GM12872 (cell line): Measurements from ENCODE around the gene AGAP1.

Source experiments
- TF ChIP-seq, protein P1 (sequence below): IDR thresholded peaks from 3 replicates; pipeline ENCODE4 v1.5.1; 2011; ENCODE audit warnings: low read depth, mild to moderate bottlenecking, low read length, moderate library complexity; ENCODE audit not compliant: insufficient read depth

Gene AGAP1

DNA sequence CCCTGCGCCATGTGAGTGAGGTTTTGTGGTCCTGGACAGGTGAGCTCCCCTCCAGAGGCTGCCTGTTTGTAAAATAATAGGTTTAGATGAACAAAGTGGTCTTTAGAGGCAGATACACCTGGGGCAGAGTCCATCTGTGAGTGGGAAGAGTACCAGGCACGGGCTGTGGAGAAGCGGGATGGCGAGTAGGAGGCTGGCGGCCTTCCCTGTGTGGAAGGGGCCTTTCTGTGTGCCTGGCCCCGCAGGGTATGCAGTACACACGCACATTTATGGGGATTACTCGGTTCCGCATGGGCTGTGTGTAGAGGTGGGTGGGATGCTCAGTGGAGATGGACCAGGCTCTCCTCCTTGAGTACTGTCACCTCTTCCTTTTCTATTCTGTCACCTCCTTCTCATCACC is 64.1 kb downstream of the AGAP1 start:
- TF ChIP-seq, protein P1, sequence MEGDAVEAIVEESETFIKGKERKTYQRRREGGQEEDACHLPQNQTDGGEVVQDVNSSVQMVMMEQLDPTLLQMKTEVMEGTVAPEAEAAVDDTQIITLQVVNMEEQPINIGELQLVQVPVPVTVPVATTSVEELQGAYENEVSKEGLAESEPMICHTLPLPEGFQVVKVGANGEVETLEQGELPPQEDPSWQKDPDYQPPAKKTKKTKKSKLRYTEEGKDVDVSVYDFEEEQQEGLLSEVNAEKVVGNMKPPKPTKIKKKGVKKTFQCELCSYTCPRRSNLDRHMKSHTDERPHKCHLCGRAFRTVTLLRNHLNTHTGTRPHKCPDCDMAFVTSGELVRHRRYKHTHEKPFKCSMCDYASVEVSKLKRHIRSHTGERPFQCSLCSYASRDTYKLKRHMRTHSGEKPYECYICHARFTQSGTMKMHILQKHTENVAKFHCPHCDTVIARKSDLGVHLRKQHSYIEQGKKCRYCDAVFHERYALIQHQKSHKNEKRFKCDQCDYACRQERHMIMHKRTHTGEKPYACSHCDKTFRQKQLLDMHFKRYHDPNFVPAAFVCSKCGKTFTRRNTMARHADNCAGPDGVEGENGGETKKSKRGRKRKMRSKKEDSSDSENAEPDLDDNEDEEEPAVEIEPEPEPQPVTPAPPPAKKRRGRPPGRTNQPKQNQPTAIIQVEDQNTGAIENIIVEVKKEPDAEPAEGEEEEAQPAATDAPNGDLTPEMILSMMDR: no peak

DNA sequence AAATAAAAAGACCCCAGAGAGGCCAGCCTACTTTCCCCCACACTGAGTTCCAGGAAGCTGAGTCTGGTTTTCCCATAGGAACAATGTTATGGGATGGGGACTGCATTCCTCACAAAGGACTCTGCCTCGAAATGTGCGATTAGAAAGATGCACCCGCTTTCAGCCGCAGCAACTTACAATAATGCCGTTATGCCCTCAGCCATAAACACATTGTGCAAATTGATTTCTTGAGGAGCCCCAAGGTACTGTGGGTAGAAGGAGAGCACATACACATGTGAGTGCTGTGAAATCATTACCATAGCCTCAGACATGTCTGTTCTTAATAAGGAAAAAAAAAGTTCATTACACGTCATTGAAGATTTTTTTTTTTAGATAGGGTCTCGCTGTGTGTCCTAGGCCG is 64.7 kb downstream of the AGAP1 start:
- TF ChIP-seq, protein P1: no peak

DNA sequence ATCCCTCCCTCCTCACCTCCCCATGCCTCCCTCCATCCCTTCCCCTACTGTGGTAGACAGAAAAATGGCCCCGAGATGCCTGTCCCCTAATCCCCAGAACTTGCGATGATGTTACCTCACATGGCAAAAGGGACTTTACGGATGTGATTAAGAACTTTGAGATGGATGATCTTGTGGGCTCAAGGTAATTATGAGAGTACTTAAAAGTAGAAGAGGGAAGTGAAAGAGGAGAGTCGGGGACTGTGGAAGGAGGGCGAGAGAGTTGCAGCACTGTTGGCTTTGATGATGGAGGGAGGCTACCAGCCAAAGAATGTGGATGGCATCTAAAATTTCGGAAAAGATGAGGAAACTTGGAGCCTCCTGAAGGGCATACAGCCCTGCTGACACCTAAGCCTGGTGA is 66.5 kb downstream of the AGAP1 start:
- TF ChIP-seq, protein P1: no peak

DNA sequence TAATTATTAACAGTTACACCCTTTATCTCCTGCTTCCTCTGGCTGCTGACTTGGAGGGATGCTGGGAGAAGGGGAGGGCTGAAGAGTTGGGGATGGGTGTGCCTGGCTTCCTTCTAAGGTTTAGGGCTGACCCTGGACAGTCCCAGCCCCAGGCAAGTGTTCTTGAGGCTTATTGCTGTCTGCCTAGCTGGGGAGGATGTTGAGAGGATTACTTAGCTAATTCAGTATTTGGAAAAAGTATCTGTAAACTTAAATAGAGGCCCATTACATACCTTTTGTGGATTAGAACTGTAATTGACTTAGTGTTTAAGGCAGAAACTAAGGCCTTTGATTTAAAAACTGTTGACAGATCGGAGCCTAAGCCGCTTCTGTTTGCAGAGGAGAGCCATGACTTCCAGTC is 67.6 kb downstream of the AGAP1 start:
- TF ChIP-seq, protein P1: no peak

DNA sequence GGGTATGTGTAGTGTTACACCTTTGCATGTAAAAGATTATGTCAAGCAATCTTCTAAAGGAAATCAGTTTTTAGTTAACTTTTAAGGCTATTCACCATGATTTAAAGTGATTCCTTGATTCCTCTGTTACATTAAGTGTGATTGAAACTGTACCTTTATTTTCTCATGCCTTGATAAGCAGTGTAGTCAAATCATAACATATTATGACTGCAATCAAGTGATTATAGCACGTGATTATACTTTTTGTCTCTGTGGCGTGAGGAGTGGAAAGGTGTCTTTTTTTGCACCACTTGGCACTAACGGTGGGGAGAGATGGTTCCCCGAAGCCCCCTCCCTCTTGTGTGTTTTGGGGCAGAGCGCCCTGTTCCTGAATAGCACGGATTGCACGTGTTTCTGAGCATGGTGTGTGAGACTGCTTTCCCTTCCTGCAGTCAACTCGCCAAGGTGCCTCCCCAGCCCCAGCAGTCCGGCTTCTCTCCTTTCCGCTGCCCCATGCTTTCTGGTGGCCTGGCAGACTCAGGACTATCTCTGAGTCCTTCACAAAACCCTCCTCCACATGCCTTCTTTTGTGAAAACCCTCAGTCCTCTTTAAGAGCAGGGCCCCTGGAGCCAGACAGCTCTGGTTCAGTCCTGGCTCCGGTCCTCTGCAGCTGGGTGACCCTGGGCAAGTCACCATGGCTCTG is 68.4 kb downstream of the AGAP1 start:
- TF ChIP-seq, protein P1: no peak

DNA sequence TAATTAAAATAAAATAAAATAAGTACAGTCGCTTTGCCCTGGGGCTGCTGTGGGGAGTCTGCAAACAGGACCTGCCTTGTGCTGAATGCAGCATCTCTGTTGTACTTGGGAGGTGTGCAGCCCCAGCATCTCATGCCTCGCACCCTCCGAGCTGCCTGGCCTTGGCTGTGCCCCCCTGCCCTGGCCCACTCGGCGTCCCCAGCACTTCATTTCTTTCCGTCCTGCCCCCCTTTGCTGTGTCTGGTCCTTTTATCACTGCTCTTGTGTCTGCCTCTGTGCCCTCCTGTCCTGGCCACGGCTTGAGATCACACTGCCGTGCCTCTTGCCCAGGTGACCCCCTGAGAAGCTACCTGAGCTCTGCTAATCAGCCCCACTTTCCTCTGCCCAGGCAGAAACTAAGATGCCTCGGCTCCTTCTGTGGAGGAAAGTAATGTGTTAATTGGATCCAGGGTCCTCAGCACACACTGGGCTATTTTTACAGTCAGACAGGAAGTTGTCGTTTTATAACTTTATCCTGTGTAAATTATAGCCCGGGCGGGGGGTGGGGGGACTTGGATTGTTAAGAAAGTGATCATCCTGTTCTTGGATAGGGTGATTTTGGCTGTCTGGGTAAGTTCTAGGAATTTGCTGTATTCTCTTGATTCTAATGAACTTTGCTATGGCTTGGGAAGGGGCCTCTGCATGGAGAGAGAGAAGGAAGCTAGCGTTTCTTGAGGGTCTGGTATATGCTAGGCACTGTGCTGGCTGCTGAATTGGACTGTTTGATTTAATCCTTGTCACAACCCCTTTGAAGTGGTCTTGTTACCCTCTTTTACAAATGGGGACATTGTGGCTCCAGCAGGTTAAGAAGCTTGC is 69.4 kb downstream of the AGAP1 start:
- TF ChIP-seq, protein P1: no peak

DNA sequence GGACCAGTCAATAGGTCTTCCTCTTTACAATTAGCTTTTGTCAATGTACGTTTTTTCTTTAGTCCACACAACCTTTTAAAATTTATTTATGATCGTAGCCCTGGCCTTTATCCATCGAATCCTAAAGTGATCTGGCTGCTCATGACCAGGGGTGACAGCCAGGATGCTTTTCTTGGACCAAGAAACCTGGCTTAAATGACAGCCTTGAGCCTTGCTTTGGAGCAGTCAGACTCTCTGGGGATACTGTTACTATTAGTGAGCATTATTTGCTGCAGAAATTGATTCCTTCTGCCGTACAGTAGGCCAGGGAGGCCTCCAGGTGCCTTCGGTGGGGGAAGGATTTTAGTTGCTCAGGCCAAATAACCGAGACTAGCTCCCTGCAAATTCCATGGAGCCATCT is 70.2 kb downstream of the AGAP1 start:
- TF ChIP-seq, protein P1: no peak
